AG09309 (cell line): Measurements from ENCODE around the gene CCDC187.

Experiments
- DNase-seq: peaks from one replicate; pipeline ENCODE4 v3.0.0-alpha.2; 2010; ENCODE audit warnings: low read depth
- H3K4me3 ChIP-seq: 2 replicates; pipeline ENCODE4 v1.5.1; 2011; ENCODE audit warnings: mild to moderate bottlenecking, low read depth, low read length, moderate library complexity; ENCODE audit not compliant: control insufficient read depth
- TF ChIP-seq, protein P1 (sequence below): IDR thresholded peaks from 2 replicates; pipeline ENCODE4 v1.5.1; 2011; ENCODE audit warnings: mild to moderate bottlenecking, low read depth, low read length, inconsistent platforms; ENCODE audit not compliant: insufficient read depth, control insufficient read depth; ENCODE audit errors: missing control alignments

CCDC187 gene

GRCh38 chr9:136335296-136336155 is 31.6 kb upstream of the CCDC187 start:
- H3K4me3 ChIP-seq, result no peak overlapping the region
- DNase-seq, result no peak
- TF ChIP-seq, protein P1, sequence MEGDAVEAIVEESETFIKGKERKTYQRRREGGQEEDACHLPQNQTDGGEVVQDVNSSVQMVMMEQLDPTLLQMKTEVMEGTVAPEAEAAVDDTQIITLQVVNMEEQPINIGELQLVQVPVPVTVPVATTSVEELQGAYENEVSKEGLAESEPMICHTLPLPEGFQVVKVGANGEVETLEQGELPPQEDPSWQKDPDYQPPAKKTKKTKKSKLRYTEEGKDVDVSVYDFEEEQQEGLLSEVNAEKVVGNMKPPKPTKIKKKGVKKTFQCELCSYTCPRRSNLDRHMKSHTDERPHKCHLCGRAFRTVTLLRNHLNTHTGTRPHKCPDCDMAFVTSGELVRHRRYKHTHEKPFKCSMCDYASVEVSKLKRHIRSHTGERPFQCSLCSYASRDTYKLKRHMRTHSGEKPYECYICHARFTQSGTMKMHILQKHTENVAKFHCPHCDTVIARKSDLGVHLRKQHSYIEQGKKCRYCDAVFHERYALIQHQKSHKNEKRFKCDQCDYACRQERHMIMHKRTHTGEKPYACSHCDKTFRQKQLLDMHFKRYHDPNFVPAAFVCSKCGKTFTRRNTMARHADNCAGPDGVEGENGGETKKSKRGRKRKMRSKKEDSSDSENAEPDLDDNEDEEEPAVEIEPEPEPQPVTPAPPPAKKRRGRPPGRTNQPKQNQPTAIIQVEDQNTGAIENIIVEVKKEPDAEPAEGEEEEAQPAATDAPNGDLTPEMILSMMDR, result no peak

DNA sequence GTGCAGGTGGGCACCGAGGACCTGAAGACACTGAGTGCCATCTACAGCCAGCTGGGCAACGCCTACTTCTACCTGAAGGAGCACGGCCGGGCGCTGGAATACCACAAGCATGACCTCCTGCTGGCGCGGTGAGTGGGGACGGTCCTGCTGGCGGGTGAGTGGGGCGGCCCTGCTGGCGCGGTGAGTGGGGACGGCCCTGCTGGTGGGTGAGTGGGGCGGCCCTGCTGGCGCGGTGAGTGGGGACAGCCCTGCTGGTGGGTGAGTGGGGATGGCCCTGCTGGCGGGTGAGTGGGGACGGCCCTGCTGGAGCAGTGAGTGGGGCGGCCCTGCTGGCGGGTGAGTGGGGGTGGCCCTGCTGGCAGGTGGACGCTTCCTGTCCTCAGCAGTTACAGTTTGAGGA is 30.6 kb upstream of the CCDC187 start:
- DNase-seq, result no peak
- no peak overlapping the region for H3K4me3 ChIP-seq
- TF ChIP-seq, protein P1, result no peak

DNA sequence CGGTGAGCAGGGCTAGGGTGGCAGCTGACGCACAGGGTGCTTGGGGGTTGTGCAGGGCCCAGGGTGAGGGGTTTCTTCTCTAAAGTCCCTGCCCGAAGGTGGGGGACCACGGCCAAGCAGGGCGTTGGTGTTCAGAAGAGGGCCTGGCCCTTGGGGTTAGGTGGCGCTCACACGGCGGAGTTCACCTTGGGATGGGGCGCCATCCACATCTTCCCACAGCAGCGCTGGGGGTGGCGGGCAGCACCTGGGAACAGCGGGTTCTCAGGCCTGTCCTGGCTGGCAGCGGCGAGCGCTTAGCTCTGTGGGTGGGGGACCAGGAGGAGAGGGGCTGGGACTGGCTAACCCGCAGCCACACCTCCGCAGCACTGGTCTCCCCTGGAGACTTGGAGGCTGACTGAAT is 29.6 kb upstream of the CCDC187 start:
- DNase-seq, result no peak
- H3K4me3 ChIP-seq, result no peak overlapping the region
- TF ChIP-seq, protein P1, result no peak

DNA sequence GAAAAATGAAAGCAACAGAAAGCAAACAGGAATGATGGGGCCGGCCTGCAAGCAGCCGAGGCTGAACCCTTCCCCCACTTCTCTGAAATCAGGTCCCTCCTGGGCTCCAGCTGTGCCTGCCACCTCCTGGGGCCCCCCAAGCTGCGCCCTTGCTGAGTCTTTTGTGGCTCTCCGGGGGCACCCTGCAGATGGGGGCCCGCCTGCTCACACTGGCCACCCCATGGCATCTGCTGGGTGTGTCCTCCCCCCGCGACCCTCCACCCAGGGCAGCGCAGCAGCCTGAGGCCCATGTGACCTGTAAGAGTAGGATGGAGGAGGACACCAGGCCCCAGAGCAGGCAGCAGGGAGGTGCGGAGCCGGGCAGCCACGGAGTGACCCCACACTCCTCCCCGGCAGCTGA is 29.2 kb upstream of the CCDC187 start:
- DNase-seq, result no peak
- no peak overlapping the region for H3K4me3 ChIP-seq
- TF ChIP-seq, protein P1, result no peak

GRCh38 chr9:136332482-136332983 is 28.6 kb upstream of the CCDC187 start:
- TF ChIP-seq, protein P1, result no peak
- no peak overlapping the region for H3K4me3 ChIP-seq
- no peak for DNase-seq

DNA sequence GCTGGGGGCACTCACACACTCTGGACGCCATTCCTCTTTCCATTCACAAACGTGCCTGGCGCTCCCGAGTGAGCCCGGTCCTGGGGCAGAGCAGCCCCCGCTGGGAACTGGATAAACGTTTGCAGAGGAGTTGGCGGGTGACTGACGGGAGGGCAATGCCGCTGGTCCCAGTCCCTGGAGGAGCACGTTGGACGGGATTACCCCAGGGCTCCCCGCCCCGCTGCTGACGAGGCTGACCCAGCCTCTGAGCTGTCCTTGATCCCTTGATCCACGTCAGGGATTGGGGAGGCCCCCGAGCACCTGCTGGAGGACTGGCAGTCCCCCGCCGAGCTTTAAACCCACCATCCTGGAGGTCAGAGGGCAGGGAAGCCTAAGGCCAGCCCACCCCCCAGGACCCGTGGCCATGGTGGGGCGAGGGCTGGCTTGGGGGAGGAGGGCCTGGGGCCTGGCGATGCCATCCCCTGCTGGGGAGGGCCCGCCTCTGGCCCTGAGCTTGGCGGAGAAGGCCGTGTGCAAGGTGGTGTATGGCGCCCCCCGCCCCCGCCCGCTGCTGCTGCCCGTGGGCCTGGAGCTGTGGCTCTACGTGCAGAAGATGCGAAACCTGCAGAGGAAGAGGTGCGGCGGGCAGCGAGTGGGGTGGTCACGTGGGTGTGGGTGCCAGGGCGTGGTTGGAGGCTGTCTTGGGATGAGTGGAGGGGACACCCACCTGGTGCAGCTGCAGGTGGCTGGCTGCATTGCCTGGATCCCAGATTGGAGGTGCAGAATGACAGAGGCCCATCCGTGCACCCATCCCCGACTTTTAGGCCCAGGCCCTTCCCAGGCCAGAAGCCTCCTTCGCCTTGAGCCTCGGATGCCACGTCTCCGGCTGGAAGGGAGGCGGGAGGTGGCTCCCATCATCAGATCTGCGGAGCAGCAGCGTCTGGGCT is 27.9 kb upstream of the CCDC187 start:
- H3K4me3 ChIP-seq, result no peak overlapping the region
- DNase-seq, result no peak
- TF ChIP-seq, protein P1, result no peak
